ENCODE results near the gene PDCD2L. TPM values are rescaled to one million over a fixed set of nuclear protein-coding genes. Genes with fewer than 3 reads are reported as not detected.
"Not testable (repeated sequence)": the region's sequence is repeated elsewhere in the genome, so short reads cannot be mapped to it uniquely, and the experiment has no call there.

Gene PDCD2L
- total and polyA plus RNA-seq, 10 donors: 5.2 to 19.7 (median 12.0) TPM

- WGBS, 5 donors: 93 to 98% (median 97%) methylated on average over 4 of the region's 4 CpGs
- no peak for TF ChIP-seq POLR2A (IDR thresholded peaks at IDR 0.05)
- TF ChIP-seq, protein P1, sequence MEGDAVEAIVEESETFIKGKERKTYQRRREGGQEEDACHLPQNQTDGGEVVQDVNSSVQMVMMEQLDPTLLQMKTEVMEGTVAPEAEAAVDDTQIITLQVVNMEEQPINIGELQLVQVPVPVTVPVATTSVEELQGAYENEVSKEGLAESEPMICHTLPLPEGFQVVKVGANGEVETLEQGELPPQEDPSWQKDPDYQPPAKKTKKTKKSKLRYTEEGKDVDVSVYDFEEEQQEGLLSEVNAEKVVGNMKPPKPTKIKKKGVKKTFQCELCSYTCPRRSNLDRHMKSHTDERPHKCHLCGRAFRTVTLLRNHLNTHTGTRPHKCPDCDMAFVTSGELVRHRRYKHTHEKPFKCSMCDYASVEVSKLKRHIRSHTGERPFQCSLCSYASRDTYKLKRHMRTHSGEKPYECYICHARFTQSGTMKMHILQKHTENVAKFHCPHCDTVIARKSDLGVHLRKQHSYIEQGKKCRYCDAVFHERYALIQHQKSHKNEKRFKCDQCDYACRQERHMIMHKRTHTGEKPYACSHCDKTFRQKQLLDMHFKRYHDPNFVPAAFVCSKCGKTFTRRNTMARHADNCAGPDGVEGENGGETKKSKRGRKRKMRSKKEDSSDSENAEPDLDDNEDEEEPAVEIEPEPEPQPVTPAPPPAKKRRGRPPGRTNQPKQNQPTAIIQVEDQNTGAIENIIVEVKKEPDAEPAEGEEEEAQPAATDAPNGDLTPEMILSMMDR (IDR thresholded peaks at IDR 0.05 in 8 of 11, conservative IDR thresholded peaks at IDR 0.05 in 3 of 11): no peak
- TF ChIP-seq POLR2AphosphoS5 (IDR thresholded peaks at IDR 0.05): no peak
- no peak for DNase-seq
- Histone ChIP-seq H3K27me3 (replicated peaks in 1 of 7) (no peaks in the 10 kb centered on the region), H3K4me1 (no peaks in the 10 kb centered on the region), H3K27ac (no peak overlapping the region), H3K4me3 (no peak overlapping the region), H3K36me3 (peaks cover 11 to 100% (median 74%) of the 10 kb centered on the region in 6 donors), H3K9me3 (no peaks in the 10 kb centered on the region)
- intact Hi-C loops (cut with DNase I; ENCODE audit: low total_unique reads): no loop called here
Measured at GRCh38 chr19:34382471-34382870, 21.7 kb upstream of the PDCD2L start.

- no peaks in the 10 kb centered on the region for H3K27me3 ChIP-seq (replicated peaks in 1 of 7)
- intact Hi-C loops (cut with DNase I; ENCODE audit: low total_unique reads): no loop called here
- TF ChIP-seq POLR2A (IDR thresholded peaks at IDR 0.05): no peak
- no peak for TF ChIP-seq POLR2AphosphoS5 (IDR thresholded peaks at IDR 0.05)
- TF ChIP-seq, protein P1 (IDR thresholded peaks at IDR 0.05 in 8 of 11, conservative IDR thresholded peaks at IDR 0.05 in 3 of 11): no peak
- no peak for DNase-seq
- no peaks in the 10 kb centered on the region for H3K9me3 ChIP-seq
- WGBS, 5 donors: 95 to 100% (median 98%) methylated on average over 5 of the region's 5 CpGs
- no peaks in the 10 kb centered on the region for H3K4me1 ChIP-seq
- H3K4me3 ChIP-seq: no peak overlapping the region
- H3K36me3 ChIP-seq: peaks cover 9 to 100% (median 74%) of the 10 kb centered on the region in 6 donors
- no peak overlapping the region for H3K27ac ChIP-seq
Measured at GRCh38 chr19:34383599-34383998, 20.6 kb upstream of the PDCD2L start.

DNA sequence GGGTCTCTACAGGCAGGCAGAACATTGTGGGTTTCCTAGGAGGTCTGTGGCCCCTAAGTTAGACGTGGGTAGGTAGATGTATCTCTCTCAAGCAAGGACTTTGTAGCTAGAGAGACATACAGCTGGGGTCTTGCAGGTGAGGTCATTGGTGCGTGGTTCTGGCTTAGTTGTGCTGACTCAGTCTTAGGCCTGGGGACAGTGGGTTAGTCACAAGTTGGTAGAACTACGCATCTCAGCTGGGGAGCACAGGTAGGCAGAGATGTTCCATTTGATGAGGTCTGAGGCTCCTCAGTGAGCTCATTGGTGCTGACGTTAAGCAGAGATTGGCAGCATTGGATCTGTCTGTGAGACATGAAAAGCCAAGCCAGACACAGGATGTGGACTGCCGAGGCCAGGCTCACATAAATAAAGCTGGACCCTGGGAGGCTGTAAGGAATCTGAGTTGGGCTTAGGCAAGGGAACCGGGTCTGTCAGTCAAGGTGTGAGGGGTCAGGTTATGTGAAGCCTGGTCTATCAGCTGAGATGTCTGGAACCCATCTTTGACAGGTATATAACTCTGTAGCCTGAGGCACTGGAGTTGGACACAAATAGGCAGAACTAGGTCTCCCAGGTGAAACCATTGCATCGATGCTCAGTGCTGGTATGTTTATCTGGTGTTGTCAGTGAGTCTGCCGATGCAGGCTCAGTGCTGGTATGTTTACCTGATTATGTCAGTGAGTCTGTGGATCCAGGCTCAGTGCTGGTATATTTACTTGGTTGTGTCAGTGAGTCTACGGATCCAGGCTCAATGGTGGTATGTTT lies 17.4 kb upstream of the PDCD2L start:
- Histone ChIP-seq H3K27ac (no peak overlapping the region), H3K9me3 (no peaks in the 10 kb centered on the region), H3K27me3 (replicated peaks in 1 of 7) (no peaks in the 10 kb centered on the region), H3K4me3 (no peak overlapping the region), H3K4me1 (no peaks in the 10 kb centered on the region), H3K36me3 (peaks cover 4 to 100% (median 72%) of the 10 kb centered on the region in 6 donors)
- intact Hi-C loops (cut with DNase I; ENCODE audit: low total_unique reads): no loop called here
- TF ChIP-seq POLR2A (IDR thresholded peaks at IDR 0.05) (no peak), POLR2AphosphoS5 (IDR thresholded peaks at IDR 0.05) (no peak)
- TF ChIP-seq, protein P1 (IDR thresholded peaks at IDR 0.05 in 8 of 11, conservative IDR thresholded peaks at IDR 0.05 in 3 of 11): no peak
- 89 to 94% (median 94%) methylated on average over 9 of the region's 9 CpGs for WGBS, 5 donors
- no peak for DNase-seq

- Histone ChIP-seq H3K36me3 (peaks cover 0 to 100% (median 71%) of the 10 kb centered on the region in 6 donors), H3K27me3 (replicated peaks in 1 of 7) (no peaks in the 10 kb centered on the region), H3K4me3 (no peak overlapping the region), H3K9me3 (no peaks in the 10 kb centered on the region), H3K27ac (no peak overlapping the region), H3K4me1 (no peaks in the 10 kb centered on the region)
- no peak for TF ChIP-seq POLR2A (IDR thresholded peaks at IDR 0.05)
- TF ChIP-seq POLR2AphosphoS5 (IDR thresholded peaks at IDR 0.05): no peak
- TF ChIP-seq, protein P1 (IDR thresholded peaks at IDR 0.05 in 8 of 11, conservative IDR thresholded peaks at IDR 0.05 in 3 of 11): no peak
- intact Hi-C loops (cut with DNase I; ENCODE audit: low total_unique reads): no loop called here
- DNase-seq: no peak
- WGBS, 5 donors: 83 to 100% (median 100%) methylated on average over 1 of the region's 1 CpG
Measured at GRCh38 chr19:34387446-34387810, 16.8 kb upstream of the PDCD2L start.

- WGBS, 5 donors: 94 to 100% (median 98%) methylated on average over 2 of the region's 2 CpGs
- H3K27me3 ChIP-seq (replicated peaks in 1 of 7); H3K4me3 ChIP-seq; intact Hi-C loops (cut with DNase I; ENCODE audit: low total_unique reads); H3K27ac ChIP-seq; H3K4me1 ChIP-seq; DNase-seq; H3K9me3 ChIP-seq: not testable (repeated sequence)
- peaks cover 0 to 100% (median 71%) of the 10 kb centered on the region in 6 donors for H3K36me3 ChIP-seq
Measured at GRCh38 chr19:34388745-34389144, 15.5 kb upstream of the PDCD2L start.

Measured in spleen (tissue), 11 donors.